Measurements from ENCODE around the gene SCGB2B2.

DNA sequence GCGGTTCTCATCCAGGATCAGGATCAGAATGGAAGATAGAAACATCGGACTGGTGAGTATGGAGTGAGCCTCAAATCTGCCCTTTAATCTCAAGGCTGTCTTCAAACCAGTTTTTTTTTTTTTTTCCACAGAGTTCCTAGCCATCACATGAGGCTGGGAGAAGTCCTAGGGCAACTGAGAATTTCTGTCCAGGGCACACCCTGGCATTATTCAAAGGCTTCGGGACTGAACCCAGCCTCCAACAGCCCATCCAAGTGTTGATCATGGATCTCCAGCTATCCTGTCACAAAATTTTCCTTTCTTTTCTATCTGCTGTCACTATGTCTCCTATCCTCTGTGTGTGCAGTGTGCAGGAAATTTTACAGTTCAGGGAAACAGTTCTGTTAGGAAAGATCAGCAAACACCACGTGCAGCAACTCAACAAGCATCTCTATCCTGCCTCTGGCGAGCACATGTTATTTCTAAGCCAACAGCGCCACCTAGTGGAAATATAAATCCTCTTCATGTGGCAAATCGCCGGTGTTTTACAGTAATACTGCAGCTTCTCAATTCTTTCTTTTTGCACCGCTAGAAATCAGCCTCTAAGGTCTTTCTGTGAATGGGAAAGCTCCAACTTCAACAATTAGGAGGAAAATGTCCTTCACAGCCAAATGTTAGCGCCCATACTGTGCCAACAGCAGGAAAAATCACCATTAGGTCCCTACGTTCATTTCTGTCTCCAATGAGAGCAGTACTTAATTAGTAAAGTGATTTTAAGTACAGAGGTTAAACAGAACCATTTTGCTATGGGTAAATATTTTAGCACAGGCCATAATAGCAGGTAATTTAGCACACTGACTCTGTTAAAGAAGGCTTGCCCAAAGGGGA is 35.7 kb upstream of the SCGB2B2 start:
- TF ChIP-seq, protein P1, sequence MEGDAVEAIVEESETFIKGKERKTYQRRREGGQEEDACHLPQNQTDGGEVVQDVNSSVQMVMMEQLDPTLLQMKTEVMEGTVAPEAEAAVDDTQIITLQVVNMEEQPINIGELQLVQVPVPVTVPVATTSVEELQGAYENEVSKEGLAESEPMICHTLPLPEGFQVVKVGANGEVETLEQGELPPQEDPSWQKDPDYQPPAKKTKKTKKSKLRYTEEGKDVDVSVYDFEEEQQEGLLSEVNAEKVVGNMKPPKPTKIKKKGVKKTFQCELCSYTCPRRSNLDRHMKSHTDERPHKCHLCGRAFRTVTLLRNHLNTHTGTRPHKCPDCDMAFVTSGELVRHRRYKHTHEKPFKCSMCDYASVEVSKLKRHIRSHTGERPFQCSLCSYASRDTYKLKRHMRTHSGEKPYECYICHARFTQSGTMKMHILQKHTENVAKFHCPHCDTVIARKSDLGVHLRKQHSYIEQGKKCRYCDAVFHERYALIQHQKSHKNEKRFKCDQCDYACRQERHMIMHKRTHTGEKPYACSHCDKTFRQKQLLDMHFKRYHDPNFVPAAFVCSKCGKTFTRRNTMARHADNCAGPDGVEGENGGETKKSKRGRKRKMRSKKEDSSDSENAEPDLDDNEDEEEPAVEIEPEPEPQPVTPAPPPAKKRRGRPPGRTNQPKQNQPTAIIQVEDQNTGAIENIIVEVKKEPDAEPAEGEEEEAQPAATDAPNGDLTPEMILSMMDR (IDR thresholded peaks at IDR 0.05; ENCODE audit: insufficient read depth, low read length, poor library complexity, severe bottlenecking) = no peak
- no peak for TF ChIP-seq EZH2phosphoT487 (conservative IDR thresholded peaks at IDR 0.05; ENCODE audit: low read length)
